Measurements from ENCODE around the gene DSTYK. TPM values are rescaled to one million over a fixed set of nuclear protein-coding genes. Genes with fewer than 3 reads are reported as not detected.

Gene DSTYK
- total RNA-seq, 2 experiments from 2014 or later = 13.9 to 15.3 TPM

DNA sequence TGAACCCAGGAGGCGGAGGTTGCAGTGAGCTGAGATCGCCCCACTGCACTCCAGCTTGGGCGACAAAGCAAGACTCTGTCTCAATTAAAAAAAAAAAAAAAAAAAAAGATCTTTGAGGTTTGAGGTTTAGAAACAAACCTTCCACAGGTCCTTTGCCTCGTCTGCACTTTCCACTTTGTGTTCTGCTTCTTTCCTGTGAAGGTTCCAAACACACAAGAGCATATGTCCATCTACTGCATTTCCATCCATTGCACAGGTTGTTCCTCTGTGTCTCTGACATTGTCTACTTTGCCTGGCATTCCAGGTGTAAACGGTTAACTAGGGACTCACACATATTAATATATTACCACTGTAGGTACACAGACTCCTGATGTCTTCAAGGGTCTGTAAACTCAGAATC, 40.1 kb downstream of the DSTYK start:
- Mint-ChIP-seq H3K4me1 (ENCODE audit: low read depth) (peaks cover 23% of the 10 kb centered on the region), H3K4me3 (peak overlapping the region; percentile 46), H3K27me3 (no peaks in the 10 kb centered on the region), H3K36me3 (ENCODE audit: low read depth) (peaks cover 66% of the 10 kb centered on the region), H3K27ac (peak overlapping the region; percentile 32), H3K9me3 (no peaks in the 10 kb centered on the region)
- POLR2A ChIA-PET = interaction anchor here (0.6 kb wide), 1 partner anchor 422 kb away, joined by 5 read pairs; no protein-coding TSS in a partner anchor
- Histone ChIP-seq H3K27me3 (ENCODE audit: control insufficient read depth in 1 of 2, insufficient read depth in 2 of 2, low read length in 2 of 2) (no peaks in the 10 kb centered on the region), H3K27ac (ENCODE audit: low read depth in 1 of 2, low read length in 2 of 2) (no peak overlapping the region), H3K4me3 (ENCODE audit: low read length) (no peak overlapping the region), H3K36me3 (ENCODE audit: insufficient read depth, low read length) (peaks cover 37% of the 10 kb centered on the region), H3K4me1 (ENCODE audit: insufficient read depth, low read length) (no peaks in the 10 kb centered on the region), H3K9me3 (ENCODE audit: control insufficient read depth in 1 of 2, insufficient read depth in 1 of 2, low read length in 2 of 2) (no peaks in the 10 kb centered on the region)
- intact Hi-C loops (cut with DNase I, micrococcal nuclease) = no loop called here
- CTCF ChIA-PET = no interaction called here
- TF ChIP-seq, protein P1, sequence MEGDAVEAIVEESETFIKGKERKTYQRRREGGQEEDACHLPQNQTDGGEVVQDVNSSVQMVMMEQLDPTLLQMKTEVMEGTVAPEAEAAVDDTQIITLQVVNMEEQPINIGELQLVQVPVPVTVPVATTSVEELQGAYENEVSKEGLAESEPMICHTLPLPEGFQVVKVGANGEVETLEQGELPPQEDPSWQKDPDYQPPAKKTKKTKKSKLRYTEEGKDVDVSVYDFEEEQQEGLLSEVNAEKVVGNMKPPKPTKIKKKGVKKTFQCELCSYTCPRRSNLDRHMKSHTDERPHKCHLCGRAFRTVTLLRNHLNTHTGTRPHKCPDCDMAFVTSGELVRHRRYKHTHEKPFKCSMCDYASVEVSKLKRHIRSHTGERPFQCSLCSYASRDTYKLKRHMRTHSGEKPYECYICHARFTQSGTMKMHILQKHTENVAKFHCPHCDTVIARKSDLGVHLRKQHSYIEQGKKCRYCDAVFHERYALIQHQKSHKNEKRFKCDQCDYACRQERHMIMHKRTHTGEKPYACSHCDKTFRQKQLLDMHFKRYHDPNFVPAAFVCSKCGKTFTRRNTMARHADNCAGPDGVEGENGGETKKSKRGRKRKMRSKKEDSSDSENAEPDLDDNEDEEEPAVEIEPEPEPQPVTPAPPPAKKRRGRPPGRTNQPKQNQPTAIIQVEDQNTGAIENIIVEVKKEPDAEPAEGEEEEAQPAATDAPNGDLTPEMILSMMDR (IDR thresholded peaks at IDR 0.05) = no peak
- ATAC-seq (ENCODE audit: poor library complexity) (peak; percentile 21), DNase-seq (peak in 2 of 14 experiments; percentile 7 to 37)

DNA sequence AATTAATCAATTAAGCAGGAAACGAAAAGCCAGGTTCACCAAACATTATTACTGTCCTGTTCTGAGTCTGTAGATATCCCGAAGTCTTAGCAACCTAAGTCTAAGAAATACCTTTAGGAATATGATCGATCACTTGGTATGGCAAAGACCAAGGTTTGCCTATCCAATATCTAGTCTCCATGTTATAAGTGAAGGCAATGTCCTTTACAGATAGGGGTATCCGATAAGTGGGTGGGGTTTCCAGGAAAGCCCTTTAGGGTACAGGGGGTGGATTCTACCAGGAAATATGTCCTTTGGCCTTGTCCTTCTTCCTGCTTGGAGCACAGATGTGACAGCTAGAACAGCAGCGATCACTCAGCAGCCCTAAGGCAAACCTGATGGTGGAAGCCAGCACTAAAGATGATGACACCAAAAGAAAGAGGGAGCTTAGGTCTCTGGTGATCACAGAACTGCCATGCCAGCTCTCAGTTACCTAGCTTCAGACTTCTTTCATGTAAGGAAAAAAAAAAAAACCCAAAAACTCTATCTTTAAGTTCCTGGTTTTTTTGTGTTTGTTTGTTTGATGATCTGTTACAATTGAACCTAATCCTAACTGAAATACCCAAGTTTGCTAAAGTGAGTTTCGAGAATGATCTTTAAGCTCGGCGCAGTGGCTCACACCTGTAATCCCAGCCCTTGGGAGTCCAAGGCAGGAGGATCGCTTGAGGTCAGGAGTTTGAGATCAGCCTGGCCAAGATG, 40.8 kb downstream of the DSTYK start:
- Histone ChIP-seq H3K27ac (ENCODE audit: low read depth in 1 of 2, low read length in 2 of 2) (no peak overlapping the region), H3K9me3 (ENCODE audit: control insufficient read depth in 1 of 2, insufficient read depth in 1 of 2, low read length in 2 of 2) (no peaks in the 10 kb centered on the region), H3K27me3 (ENCODE audit: control insufficient read depth in 1 of 2, insufficient read depth in 2 of 2, low read length in 2 of 2) (no peaks in the 10 kb centered on the region), H3K36me3 (ENCODE audit: insufficient read depth, low read length) (peaks cover 35% of the 10 kb centered on the region), H3K4me1 (ENCODE audit: insufficient read depth, low read length) (no peaks in the 10 kb centered on the region), H3K4me3 (ENCODE audit: low read length) (no peak overlapping the region)
- no peaks in the 10 kb centered on the region for H3K27me3 Mint-ChIP-seq
- peaks cover 68% of the 10 kb centered on the region for H3K36me3 Mint-ChIP-seq (ENCODE audit: low read depth)
- intact Hi-C loops (cut with DNase I, micrococcal nuclease) = no loop called here
- POLR2A ChIA-PET = interaction anchor here (0.6 kb wide), 1 partner anchor 422 kb away, joined by 5 read pairs; no protein-coding TSS in a partner anchor
- peaks cover 23% of the 10 kb centered on the region for H3K4me1 Mint-ChIP-seq (ENCODE audit: low read depth)
- no peaks in the 10 kb centered on the region for H3K9me3 Mint-ChIP-seq
- H3K4me3 Mint-ChIP-seq = no peak overlapping the region
- ATAC-seq (ENCODE audit: poor library complexity) (no peak), DNase-seq (no peak)
- CTCF ChIA-PET = no interaction called here
- TF ChIP-seq, protein P1 (IDR thresholded peaks at IDR 0.05) = no peak
- no peak overlapping the region for H3K27ac Mint-ChIP-seq

DNA sequence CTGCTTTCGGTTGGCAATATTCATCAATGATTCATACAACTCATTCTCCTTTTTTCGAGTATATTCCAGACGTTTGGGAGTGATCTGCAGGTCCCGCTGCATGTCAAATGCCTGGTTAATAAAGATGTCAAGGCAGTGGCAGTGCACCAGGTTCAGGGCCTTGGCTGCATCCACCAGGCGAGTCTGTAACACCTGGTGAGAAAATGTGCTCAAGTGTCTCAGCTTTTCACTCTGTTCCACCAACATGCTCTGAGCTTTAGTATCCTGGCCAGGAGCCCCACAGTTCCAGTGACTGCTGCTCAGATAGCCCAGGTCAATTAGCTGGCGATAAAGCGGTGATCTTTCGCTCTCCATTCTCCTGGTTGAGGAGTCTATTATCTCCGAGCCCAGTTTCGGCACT, 42.3 kb downstream of the DSTYK start:
- no peak overlapping the region for H3K27ac ChIP-seq (ENCODE audit: low read depth in 1 of 2, low read length in 2 of 2)
- intact Hi-C loops (cut with DNase I, micrococcal nuclease) = no loop called here
- H3K27me3 ChIP-seq (ENCODE audit: control insufficient read depth in 1 of 2, insufficient read depth in 2 of 2, low read length in 2 of 2) = no peaks in the 10 kb centered on the region
- Mint-ChIP-seq H3K27me3 (no peaks in the 10 kb centered on the region), H3K27ac (no peak overlapping the region), H3K36me3 (ENCODE audit: low read depth) (peaks cover 79% of the 10 kb centered on the region), H3K9me3 (no peaks in the 10 kb centered on the region), H3K4me1 (ENCODE audit: low read depth) (peaks cover 23% of the 10 kb centered on the region), H3K4me3 (no peak overlapping the region)
- TF ChIP-seq, protein P1 (IDR thresholded peaks at IDR 0.05) = no peak
- DNase-seq (no peak), ATAC-seq (ENCODE audit: poor library complexity) (no peak)
- H3K9me3 ChIP-seq (ENCODE audit: control insufficient read depth in 1 of 2, insufficient read depth in 1 of 2, low read length in 2 of 2) = no peaks in the 10 kb centered on the region
- no peak overlapping the region for H3K4me3 ChIP-seq (ENCODE audit: low read length)
- ChIA-PET CTCF (no interaction called here), POLR2A (no interaction called here)
- peaks cover 34% of the 10 kb centered on the region for H3K36me3 ChIP-seq (ENCODE audit: insufficient read depth, low read length)
- no peaks in the 10 kb centered on the region for H3K4me1 ChIP-seq (ENCODE audit: insufficient read depth, low read length)

All from CD4-positive, alpha-beta T cell (primary cell).